DOHH2 (cell line): ENCODE data around the gene FAM124B.

ENCODE experiments used
- CTCF ChIP-seq: fragments of 200-600 bp; sonication (generic); IDR thresholded peaks from one replicate; pipeline ENCODE4 v1.5.1; 2014; ENCODE audit warnings: antibody characterized with exemption, mild to moderate bottlenecking, low read depth, low read length; ENCODE audit not compliant: poor library complexity, severe bottlenecking
- EZH2phosphoT487 ChIP-seq: fragments of 200-600 bp; sonication (generic); IDR thresholded peaks from 2 replicates; pipeline ENCODE4 v1.6.1; 2017; ENCODE audit warnings: borderline replicate concordance, mild to moderate bottlenecking, antibody characterized with exemption, low read length, moderate library complexity, mixed read lengths

- TF ChIP-seq CTCF = no peak
- no peak for TF ChIP-seq EZH2phosphoT487
Observed at GRCh38 chr2:224432003-224432579, 30.2 kb upstream of the FAM124B start.
